GM18499 (cell line): ENCODE results near the gene TMEM217.
"Not testable (repeated sequence)": the region's sequence is repeated elsewhere in the genome, so short reads cannot be mapped to it uniquely, and the experiment has no call there.

Experiments used
- ATAC-seq: cut with Tn5 transposase; IDR thresholded peaks from one replicate; pipeline ENCODE4 v1.9.1; 2021; ENCODE audit warnings: moderate number of reproducible peaks; ENCODE audit not compliant: insufficient read depth, unreplicated experiment

TMEM217 gene

DNA sequence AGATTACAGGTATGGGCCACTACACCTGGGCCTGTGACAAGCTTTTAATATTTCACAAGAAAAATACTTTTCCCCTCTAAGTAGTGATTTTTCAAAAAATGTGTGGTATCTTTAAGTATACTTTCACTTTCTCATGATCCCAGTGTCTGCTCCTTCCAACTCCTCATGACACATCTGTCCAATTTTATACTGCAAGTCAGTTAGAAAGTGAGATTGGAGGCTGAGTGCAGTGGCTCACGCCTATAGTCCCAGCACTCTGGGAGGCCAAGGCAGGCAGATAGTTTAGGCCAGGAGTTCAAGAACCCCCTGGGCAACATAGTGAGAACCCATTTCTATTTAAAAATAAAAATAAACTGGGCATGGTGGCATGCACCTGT is 67.8 kb downstream of the TMEM217 start:
- ATAC-seq = no peak

GRCh38 chr6:37188962-37189510 is 68.9 kb downstream of the TMEM217 start:
- ATAC-seq = no peak

GRCh38 chr6:37187321-37188022 is 70.5 kb downstream of the TMEM217 start:
- ATAC-seq = no peak

DNA sequence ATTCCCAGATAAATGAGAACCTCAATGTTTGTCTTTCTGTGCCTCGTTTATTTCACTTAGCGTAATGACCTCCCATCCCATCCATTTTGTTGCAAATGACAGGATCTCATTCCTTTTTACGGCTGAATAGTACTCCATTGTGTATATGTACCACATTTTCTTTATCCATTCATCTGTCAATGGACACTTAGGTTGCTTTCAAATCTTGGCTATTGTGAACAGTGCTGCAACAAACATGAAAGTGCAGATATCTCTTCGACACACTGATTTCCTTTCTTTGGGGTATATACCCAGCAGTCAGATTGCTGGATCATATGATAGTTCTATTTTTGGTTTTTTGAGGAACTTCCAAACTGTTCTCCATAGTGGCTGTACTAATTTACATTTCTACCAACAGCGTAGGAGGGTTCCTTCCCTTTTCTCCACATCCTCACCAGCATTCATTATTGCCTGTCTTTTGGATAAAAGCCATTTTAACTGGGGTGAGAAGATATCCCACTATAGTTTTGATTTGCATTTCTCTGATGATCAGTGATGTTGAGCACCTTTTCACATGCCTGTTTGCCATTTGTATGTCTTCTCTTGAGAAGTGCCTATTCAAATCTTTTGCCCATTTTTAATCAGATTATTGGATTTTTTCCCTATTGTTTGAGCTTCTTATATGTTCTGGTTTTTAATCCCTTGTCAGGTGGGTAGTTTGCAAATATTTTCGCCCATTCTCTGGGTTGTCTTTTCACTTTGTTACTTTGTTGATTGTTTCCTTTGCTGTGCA is 71.8 kb downstream of the TMEM217 start:
- not testable (repeated sequence) for ATAC-seq

DNA sequence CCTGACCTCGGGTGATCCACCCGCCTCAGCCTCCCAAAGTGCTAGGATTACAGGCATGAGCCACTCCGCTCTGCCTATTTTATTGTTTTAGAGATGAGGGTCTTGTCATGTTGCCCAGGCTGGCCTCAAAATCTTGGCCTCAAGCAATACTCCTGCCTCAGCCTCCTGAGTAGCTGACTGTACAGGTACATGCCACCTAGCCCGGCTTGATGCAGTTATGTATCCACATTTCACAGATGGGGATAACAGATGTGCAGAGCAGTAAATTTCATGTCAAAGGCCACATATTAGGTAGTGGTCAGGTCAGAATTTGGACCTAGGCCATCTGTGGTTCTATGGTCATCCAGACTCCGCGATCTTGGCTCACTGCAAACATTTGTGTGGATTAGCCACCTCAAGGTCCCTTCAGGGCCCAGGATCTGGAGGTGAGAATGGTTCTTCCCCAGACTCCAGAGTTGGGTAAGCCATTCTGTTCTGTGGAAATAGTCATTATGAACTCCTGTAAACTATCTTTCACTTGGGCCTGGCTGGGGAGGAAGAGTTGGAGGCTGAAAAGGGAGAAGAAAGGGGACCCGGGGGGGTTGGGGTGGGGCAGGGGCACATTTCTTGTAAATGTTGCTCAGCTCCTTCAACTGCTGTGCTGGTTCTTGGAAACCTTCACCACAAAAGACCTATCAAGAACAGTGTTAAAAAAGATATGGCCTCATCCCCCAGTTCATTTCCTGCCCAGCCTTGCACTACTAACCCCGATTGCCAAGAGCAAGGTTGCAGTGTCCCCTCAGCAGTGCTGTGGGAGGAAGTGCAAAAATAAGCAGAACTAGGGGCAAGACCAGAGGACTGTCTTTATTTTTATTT is 75.0 kb downstream of the TMEM217 start:
- ATAC-seq = no peak

- not testable (repeated sequence) for ATAC-seq
Observed at GRCh38 chr6:37180610-37181009, 77.3 kb downstream of the TMEM217 start.

GRCh38 chr6:37180075-37180474 is 77.9 kb downstream of the TMEM217 start:
- ATAC-seq = no peak

GRCh38 chr6:37177935-37178517 is 79.9 kb downstream of the TMEM217 start:
- ATAC-seq = no peak

- no peak for ATAC-seq
Observed at GRCh38 chr6:37177077-37177934, 80.6 kb downstream of the TMEM217 start.

- ATAC-seq = no peak
Observed at GRCh38 chr6:37176268-37177076, 81.5 kb downstream of the TMEM217 start.

- no peak for ATAC-seq
Observed at GRCh38 chr6:37175332-37176267, 82.3 kb downstream of the TMEM217 start.

DNA sequence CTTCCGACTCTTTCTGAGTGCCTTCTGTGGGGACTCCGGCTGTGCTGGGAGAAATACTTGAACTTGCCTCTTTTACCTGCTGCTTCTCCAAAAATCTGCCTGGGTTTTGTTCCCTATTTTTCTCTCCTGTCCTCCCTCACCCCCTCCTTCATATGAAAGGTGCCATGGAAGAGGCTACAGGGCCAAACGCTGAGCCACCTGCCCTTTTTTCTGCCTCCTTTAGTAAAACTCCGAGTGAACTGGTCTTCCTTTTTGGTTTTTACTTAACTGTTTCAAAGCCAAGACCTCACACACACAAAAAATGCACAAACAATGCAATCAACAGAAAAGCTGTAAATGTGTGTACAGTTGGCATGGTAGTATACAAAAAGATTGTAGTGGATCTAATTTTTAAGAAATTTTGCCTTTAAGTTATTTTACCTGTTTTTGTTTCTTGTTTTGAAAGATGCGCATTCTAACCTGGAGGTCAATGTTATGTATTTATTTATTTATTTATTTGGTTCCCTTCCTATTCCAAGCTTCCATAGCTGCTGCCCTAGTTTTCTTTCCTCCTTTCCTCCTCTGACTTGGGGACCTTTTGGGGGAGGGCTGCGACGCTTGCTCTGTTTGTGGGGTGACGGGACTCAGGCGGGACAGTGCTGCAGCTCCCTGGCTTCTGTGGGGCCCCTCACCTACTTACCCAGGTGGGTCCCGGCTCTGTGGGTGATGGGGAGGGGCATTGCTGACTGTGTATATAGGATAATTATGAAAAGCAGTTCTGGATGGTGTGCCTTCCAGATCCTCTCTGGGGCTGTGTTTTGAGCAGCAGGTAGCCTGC is 83.2 kb downstream of the TMEM217 start:
- ATAC-seq = no peak

GRCh38 chr6:37174196-37174514 is 83.8 kb downstream of the TMEM217 start:
- ATAC-seq = no peak

DNA sequence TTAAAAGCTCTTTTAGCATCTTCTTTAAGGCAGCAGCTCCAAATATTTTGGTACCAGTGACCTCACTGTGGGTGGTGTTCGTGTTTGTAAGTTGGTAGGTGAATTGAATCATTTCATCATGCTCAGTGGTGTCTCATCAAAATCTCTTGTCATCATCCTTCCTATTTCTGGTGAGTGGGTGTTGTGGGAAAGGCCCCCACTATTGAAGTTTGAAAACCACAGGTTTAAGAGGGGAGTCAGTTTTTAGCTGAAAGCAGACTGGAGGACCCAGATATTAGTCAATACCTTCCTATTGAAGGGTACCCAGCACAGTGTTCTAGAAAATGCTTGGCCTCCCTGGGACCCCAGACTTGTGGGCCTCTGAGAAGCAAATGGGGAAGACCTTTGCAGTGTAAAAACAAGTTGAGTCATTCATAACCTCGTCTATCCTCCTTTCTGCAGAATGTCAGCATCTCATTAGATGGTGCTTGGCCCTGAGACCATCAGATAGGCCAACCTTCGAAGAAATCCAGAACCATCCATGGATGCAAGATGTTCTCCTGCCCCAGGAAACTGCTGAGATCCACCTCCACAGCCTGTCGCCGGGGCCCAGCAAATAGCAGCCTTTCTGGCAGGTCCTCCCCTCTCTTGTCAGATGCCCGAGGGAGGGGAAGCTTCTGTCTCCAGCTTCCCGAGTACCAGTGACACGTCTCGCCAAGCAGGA is 84.3 kb downstream of the TMEM217 start:
- no peak for ATAC-seq

DNA sequence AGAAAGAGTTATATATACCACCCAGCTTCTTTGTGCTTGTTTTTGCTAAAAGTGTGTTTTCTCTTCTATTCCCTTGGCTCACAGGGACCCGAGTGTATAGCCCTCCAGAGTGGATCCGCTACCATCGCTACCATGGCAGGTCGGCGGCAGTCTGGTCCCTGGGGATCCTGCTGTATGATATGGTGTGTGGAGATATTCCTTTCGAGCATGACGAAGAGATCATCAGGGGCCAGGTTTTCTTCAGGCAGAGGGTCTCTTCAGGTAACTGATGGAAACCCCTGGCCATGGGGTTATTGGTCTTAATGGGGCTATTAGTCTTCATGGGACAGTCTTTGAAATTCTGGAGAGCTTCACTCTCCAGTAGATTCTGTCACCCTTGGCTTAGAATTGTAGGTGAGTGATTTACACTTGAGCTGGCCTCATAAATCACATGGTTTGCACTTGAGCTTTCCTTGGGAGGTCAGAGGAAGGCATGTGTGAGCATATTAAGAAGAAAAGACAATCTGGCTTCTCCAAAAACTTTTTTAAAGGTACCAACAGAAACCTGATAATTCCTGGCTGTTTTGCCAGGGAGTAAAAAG is 84.9 kb downstream of the TMEM217 start:
- ATAC-seq = no peak
